ENCODE results near the gene ANLN. TPM values are rescaled to one million over a fixed set of nuclear protein-coding genes. Genes with fewer than 3 reads are reported as not detected.

ANLN gene
- total and polyA plus RNA-seq, 7 donors = 0.11 to 2.4 (median 0.52) TPM

DNA sequence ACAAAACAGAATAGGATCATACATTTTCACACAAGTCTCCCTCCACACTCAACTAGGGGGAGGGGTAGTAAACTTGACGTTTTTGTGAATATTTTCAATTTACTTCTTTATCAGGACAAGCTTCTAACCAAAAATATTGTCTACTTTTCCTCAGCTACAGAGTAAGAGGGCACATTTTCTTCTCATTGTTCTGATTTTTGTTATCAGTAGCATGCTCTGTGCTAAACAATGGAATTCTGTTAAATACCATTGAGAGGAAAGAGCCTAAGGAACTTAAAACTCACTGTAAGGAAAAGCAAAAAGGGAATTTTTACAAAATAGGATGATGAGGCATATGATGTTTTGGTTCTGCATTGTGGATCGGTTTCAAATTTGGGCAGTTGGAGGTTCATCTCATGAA is 41.2 kb downstream of the ANLN start:
- WGBS, 3 donors = 87 to 91% (median 89%) methylated on average over 2 of the region's 2 CpGs

DNA sequence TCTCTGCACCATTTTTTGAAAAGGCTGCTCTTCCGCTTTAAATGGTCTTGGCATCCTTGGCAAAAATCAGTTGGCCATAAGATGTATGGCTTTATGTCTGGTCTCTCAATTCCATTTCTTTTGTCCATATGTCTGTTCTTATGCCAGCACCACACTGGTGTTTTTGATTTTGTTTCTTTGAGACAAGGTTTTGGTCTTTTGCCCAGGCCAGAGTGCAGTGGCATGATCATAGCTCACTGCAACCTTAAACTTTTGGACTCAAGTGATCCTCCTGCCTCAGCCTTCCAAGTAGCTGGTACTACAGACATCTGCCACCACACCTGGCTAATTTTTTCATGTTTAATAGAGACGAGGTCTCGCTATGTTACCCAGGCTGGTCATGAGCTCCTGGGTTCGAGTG is 48.5 kb downstream of the ANLN start:
- intact Hi-C loops (cut with DNase I) = no loop called here
- TF ChIP-seq, protein P1, sequence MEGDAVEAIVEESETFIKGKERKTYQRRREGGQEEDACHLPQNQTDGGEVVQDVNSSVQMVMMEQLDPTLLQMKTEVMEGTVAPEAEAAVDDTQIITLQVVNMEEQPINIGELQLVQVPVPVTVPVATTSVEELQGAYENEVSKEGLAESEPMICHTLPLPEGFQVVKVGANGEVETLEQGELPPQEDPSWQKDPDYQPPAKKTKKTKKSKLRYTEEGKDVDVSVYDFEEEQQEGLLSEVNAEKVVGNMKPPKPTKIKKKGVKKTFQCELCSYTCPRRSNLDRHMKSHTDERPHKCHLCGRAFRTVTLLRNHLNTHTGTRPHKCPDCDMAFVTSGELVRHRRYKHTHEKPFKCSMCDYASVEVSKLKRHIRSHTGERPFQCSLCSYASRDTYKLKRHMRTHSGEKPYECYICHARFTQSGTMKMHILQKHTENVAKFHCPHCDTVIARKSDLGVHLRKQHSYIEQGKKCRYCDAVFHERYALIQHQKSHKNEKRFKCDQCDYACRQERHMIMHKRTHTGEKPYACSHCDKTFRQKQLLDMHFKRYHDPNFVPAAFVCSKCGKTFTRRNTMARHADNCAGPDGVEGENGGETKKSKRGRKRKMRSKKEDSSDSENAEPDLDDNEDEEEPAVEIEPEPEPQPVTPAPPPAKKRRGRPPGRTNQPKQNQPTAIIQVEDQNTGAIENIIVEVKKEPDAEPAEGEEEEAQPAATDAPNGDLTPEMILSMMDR (IDR thresholded peaks at IDR 0.05) = no peak
- Histone ChIP-seq H3K27ac (no peak overlapping the region), H3K4me1 (no peaks in the 10 kb centered on the region), H3K36me3 (ENCODE audit: insufficient read depth in 1 of 2, low read depth in 1 of 2) (no peaks in the 10 kb centered on the region), H3K9me3 (no peaks in the 10 kb centered on the region), H3K4me3 (no peak overlapping the region), H3K27me3 (ENCODE audit: insufficient read depth in 3 of 3, low read length in 2 of 3) (no peaks in the 10 kb centered on the region)
- DNase-seq (no peak), ATAC-seq (no peak)
- WGBS, 3 donors = 88 to 93% (median 92%) methylated on average over 4 of the region's 4 CpGs

More for the DNA sequence above, 41.2 kb downstream of the ANLN start:
- Histone ChIP-seq H3K27me3 (ENCODE audit: insufficient read depth in 3 of 3, low read length in 2 of 3) (no peaks in the 10 kb centered on the region), H3K4me1 (no peaks in the 10 kb centered on the region), H3K9me3 (no peaks in the 10 kb centered on the region), H3K27ac (no peak overlapping the region), H3K36me3 (ENCODE audit: insufficient read depth in 1 of 2, low read depth in 1 of 2) (no peaks in the 10 kb centered on the region), H3K4me3 (no peak overlapping the region)
- TF ChIP-seq, protein P1 (IDR thresholded peaks at IDR 0.05) = no peak
- no peak for ATAC-seq
- DNase-seq = no peak
- intact Hi-C loops (cut with DNase I) = no loop called here

DNA sequence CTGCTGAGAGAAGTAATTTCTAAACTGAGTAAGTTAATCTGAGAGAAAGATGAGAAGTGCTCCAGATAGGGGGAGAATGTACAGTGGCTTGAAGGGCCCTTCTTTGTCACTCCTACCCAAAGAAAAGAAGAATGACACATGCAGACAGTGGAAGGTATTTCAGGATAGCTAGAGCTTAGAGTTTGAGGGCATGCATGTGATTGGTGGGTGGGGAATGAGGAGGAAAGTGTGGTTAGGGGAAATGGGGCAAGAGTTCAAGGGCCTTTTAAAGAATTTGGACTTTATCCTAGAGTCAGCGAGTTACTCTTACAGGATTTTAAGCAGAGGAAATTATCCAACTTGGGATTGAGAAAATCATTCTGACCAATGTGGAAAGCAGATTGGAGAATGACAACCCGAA is 50.0 kb downstream of the ANLN start:
- DNase-seq (no peak), ATAC-seq (no peak)
- intact Hi-C loops (cut with DNase I) = no loop called here
- 90 to 98% (median 93%) methylated on average over 2 of the region's 2 CpGs for WGBS, 3 donors
- Histone ChIP-seq H3K4me3 (no peak overlapping the region), H3K27ac (no peak overlapping the region), H3K9me3 (no peaks in the 10 kb centered on the region), H3K27me3 (ENCODE audit: insufficient read depth in 3 of 3, low read length in 2 of 3) (no peaks in the 10 kb centered on the region), H3K4me1 (no peaks in the 10 kb centered on the region), H3K36me3 (ENCODE audit: insufficient read depth in 1 of 2, low read depth in 1 of 2) (no peaks in the 10 kb centered on the region)
- TF ChIP-seq, protein P1 (IDR thresholded peaks at IDR 0.05) = no peak

DNA sequence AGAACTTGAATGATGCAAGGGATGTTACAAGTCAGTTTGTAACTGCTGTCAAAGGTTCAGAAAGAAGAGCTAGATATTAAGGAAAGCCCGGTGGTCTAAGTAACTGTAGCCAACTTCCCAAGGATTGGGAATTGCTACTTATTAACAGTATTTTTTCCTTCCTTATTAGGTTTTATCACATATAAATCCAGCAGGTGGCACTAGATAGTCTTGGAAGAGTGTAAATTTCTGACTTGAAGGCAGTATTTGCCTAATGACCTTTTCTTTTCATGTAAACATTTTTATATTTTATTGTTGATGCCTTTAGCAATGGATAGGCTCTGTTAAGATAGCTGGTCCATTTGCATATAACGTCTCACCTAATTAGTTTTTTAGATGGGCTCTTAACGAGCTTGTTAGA is 51.2 kb downstream of the ANLN start:
- 49 to 70% (median 68%) methylated on average over 3 of the region's 3 CpGs for WGBS, 3 donors
- H3K36me3 ChIP-seq (ENCODE audit: insufficient read depth in 1 of 2, low read depth in 1 of 2) = no peaks in the 10 kb centered on the region
- H3K4me3 ChIP-seq = no peak overlapping the region
- TF ChIP-seq, protein P1 (IDR thresholded peaks at IDR 0.05) = peak; percentile 33
- H3K4me1 ChIP-seq = no peaks in the 10 kb centered on the region
- no peak overlapping the region for H3K27ac ChIP-seq
- H3K9me3 ChIP-seq = no peaks in the 10 kb centered on the region
- no peaks in the 10 kb centered on the region for H3K27me3 ChIP-seq (ENCODE audit: insufficient read depth in 3 of 3, low read length in 2 of 3)
- ATAC-seq (no peak), DNase-seq (no peak)
- intact Hi-C loops (cut with DNase I) = no loop called here

DNA sequence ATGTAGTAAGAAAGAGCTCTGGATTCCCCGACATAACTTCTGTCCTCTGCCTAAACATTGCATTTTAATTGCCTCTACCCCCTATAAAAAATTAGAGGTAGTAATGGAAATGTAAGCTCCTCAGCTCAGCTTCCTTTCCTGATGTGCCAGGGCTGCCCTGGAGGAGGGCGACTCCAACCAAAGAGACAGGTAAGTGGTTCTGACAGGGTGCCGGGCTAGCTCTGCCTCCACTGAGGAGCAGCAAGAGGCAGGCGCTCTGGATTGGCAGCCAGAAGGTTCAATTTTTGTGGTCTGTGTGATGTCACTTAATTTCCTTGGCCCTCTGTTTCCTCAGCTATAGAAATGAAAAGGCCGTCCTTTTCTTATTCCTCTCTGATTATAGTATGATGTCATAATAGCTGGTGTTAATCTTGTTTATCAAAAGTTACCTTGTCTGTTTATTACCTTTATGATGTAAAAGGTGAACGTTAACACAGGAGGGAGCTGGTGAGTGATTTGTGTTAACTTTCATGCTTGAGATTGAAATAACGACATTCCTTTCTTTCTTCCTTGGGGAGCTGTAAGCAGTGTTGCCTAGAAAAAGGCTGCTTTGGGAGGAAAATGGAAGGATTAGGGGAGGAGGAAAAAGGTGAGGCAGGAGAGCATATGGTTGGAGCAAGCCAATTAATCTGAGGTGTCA is 51.8 kb downstream of the ANLN start:
- intact Hi-C loops (cut with DNase I) = no loop called here
- 67 to 78% (median 78%) methylated on average over 7 of the region's 7 CpGs for WGBS, 3 donors
- no peak for ATAC-seq
- DNase-seq = no peak
- no peaks in the 10 kb centered on the region for H3K27me3 ChIP-seq (ENCODE audit: insufficient read depth in 3 of 3, low read length in 2 of 3)
- H3K27ac ChIP-seq = no peak overlapping the region
- H3K4me3 ChIP-seq = no peak overlapping the region
- TF ChIP-seq, protein P1 (IDR thresholded peaks at IDR 0.05) = no peak
- H3K36me3 ChIP-seq (ENCODE audit: insufficient read depth in 1 of 2, low read depth in 1 of 2) = no peaks in the 10 kb centered on the region
- H3K4me1 ChIP-seq = no peaks in the 10 kb centered on the region
- no peaks in the 10 kb centered on the region for H3K9me3 ChIP-seq

All from psoas muscle (tissue), 8 donors.